ENCODE data around the gene ERG.

Gene ERG

DNA sequence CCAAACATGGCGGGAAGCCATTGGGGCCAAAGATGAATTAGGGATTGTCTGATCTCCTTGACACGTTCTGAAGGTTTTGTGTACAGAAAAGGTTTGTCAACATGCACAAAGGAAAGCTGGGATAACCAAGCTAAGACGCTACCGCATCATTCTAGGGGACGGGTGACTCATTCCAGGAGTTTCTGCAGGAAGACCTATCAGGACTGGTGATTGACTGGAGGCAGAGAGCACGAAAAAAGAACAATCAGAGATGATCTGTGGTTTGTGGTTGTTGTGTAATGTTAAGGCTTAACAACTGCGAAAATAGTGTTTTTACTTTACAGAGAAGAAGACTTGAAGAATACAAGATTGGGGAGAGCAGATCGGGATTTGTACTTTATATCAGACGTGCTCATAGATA lies 22.2 kb upstream of the ERG start:
- TF ChIP-seq, protein P1, sequence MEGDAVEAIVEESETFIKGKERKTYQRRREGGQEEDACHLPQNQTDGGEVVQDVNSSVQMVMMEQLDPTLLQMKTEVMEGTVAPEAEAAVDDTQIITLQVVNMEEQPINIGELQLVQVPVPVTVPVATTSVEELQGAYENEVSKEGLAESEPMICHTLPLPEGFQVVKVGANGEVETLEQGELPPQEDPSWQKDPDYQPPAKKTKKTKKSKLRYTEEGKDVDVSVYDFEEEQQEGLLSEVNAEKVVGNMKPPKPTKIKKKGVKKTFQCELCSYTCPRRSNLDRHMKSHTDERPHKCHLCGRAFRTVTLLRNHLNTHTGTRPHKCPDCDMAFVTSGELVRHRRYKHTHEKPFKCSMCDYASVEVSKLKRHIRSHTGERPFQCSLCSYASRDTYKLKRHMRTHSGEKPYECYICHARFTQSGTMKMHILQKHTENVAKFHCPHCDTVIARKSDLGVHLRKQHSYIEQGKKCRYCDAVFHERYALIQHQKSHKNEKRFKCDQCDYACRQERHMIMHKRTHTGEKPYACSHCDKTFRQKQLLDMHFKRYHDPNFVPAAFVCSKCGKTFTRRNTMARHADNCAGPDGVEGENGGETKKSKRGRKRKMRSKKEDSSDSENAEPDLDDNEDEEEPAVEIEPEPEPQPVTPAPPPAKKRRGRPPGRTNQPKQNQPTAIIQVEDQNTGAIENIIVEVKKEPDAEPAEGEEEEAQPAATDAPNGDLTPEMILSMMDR (IDR thresholded peaks at IDR 0.05; ENCODE audit: low read depth, low read length) = no peak
- TF ChIP-seq, protein P2, sequence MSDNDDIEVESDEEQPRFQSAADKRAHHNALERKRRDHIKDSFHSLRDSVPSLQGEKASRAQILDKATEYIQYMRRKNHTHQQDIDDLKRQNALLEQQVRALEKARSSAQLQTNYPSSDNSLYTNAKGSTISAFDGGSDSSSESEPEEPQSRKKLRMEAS (IDR thresholded peaks at IDR 0.05; ENCODE audit: low read depth, low read length) = no peak
- TF ChIP-seq MYC (IDR thresholded peaks at IDR 0.05; ENCODE audit: low read depth, low read length) = no peak
- TF ChIP-seq POLR2A (IDR thresholded peaks at IDR 0.05; ENCODE audit: extremely low read depth, insufficient read length) = no peak
- no peak overlapping the region for H3K4me3 ChIP-seq (ENCODE audit: low read depth, low read length)
- peak; percentile 11 for DNase-seq (ENCODE audit: low read depth)

DNA sequence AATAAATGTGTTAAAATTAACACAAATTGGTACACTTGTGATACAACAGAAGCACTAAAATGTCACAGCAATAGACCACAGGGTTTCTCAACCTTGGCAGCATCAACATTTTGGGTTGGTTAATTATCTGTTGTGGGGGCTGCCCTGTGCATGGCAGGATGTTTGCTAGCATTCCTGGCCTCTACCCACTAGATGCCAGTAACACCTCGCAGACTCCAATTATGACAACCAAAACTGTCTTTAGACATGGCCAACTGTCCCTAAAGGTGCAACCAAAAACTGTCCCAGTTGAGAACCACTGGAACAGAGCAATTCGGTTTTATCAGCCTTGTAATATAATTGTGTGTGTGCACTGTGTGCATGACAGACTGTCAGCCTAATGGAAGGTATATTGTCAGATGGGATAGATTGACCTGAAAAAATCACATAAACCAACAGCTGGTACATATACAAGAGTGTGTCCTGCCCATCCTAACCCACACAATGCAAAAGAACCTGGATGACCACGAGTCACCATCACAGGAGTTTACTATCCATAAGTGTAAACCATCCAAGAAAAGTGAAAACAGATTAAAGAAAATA lies 13.5 kb upstream of the ERG start:
- H3K4me3 ChIP-seq (ENCODE audit: low read depth, low read length) = no peak overlapping the region
- TF ChIP-seq, protein P1 (IDR thresholded peaks at IDR 0.05; ENCODE audit: low read depth, low read length) = peak; percentile 9
- TF ChIP-seq MYC (IDR thresholded peaks at IDR 0.05; ENCODE audit: low read depth, low read length) (no peak), POLR2A (IDR thresholded peaks at IDR 0.05; ENCODE audit: extremely low read depth, insufficient read length) (no peak)
- TF ChIP-seq, protein P2 (IDR thresholded peaks at IDR 0.05; ENCODE audit: low read depth, low read length) = no peak
- peak; percentile 8 for DNase-seq (ENCODE audit: low read depth)

DNA sequence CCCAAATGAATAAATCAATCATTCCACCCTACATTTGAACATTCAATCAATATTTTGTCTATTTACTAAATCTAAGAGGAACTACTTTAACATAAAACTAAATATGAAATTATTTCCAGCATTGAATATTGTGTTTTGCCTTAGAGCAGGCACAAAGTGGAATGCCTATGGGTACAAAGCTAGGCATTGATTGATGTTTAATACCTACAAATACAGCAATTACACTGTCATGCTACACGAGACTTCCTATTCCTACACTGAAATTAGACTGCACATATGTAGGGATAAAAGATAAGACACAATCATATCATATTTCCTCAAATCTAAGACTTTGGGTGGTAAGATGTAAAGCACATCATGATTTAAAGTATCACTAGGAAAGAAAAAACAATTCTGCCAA lies 12.9 kb upstream of the ERG start:
- no peak for DNase-seq (ENCODE audit: low read depth)
- TF ChIP-seq, protein P1 (IDR thresholded peaks at IDR 0.05; ENCODE audit: low read depth, low read length) = no peak
- TF ChIP-seq POLR2A (IDR thresholded peaks at IDR 0.05; ENCODE audit: extremely low read depth, insufficient read length) (no peak), MYC (IDR thresholded peaks at IDR 0.05; ENCODE audit: low read depth, low read length) (no peak)
- TF ChIP-seq, protein P2 (IDR thresholded peaks at IDR 0.05; ENCODE audit: low read depth, low read length) = no peak
- no peak overlapping the region for H3K4me3 ChIP-seq (ENCODE audit: low read depth, low read length)

DNA sequence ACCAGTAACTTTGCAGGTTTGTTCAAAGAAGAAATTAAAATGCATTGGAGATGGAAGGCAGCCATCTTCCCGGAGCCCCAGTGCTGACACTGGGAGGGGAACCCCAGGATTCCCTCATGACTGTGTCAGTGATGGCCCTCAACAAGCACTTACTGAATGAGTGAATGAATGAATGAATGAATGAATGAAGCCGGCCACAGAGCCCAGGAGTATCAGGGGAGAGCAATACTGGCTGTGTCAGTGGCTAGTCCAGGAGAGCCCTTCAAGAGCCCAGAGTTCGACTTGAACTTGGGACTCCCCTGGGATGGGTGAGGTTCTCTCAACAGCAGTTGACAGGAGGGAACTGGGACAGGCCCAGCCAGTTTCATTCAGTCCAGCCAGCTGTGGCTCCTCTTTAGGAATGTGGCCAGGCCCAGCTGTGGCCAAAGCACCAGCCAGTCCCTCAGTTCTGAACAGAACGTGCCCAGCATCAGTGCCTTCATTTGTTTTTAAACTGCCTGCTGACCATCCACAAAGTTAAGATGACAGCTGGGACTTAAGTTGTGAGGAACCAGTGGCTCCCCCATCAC lies 9.2 kb upstream of the ERG start:
- H3K4me3 ChIP-seq (ENCODE audit: low read depth, low read length) = no peak overlapping the region
- DNase-seq (ENCODE audit: low read depth) = no peak
- TF ChIP-seq MYC (IDR thresholded peaks at IDR 0.05; ENCODE audit: low read depth, low read length) (no peak), POLR2A (IDR thresholded peaks at IDR 0.05; ENCODE audit: extremely low read depth, insufficient read length) (no peak)
- TF ChIP-seq, protein P1 (IDR thresholded peaks at IDR 0.05; ENCODE audit: low read depth, low read length) = no peak
- TF ChIP-seq, protein P2 (IDR thresholded peaks at IDR 0.05; ENCODE audit: low read depth, low read length) = no peak

DNA sequence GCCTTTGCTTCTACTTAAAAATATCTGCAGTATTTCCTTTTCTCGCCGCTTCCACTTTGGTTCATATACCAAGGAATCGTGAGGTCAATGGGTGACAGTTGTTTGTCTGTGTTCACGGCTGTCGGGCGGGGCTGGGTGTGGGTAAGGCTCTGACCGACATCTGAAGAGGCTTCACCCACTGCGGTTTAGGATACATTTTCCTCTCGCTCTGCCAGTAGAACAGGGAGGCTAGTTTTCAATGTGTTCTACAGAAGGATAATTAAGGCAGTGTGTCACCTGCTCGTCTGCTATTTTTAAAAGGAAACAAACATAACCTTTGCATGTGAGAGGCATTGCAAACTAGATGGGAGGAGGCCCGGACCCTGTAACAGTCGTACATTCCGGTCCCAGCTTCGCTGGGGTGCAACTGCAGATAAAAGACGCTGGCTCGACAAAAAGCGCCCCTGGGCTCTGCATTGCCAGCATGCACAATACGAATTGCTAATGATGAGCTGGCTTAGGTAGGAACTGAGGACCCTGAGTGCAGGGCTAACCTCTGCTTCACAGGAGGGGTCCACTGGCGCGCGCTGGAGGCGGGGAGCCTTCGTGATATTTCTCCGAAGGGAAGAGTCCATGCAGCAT lies 8.5 kb upstream of the ERG start:
- peak; percentile 64 for DNase-seq (ENCODE audit: low read depth)
- TF ChIP-seq, protein P1 (IDR thresholded peaks at IDR 0.05; ENCODE audit: low read depth, low read length) = no peak
- no peak for TF ChIP-seq POLR2A (IDR thresholded peaks at IDR 0.05; ENCODE audit: extremely low read depth, insufficient read length)
- TF ChIP-seq, protein P2 (IDR thresholded peaks at IDR 0.05; ENCODE audit: low read depth, low read length) = no peak
- no peak for TF ChIP-seq MYC (IDR thresholded peaks at IDR 0.05; ENCODE audit: low read depth, low read length)
- no peak overlapping the region for H3K4me3 ChIP-seq (ENCODE audit: low read depth, low read length)
